AG10803 (cell line): ENCODE data around the gene NINL.
"Not testable (repeated sequence)": the region's sequence is repeated elsewhere in the genome, so short reads cannot be mapped to it uniquely, and the experiment has no call there.

ENCODE experiments used
- DNase-seq: peaks from one replicate; pipeline ENCODE4 v3.0.0; 2010; ENCODE audit warnings: low read depth
- H3K4me3 ChIP-seq: 2 replicates; pipeline ENCODE4 v1.5.1; 2011; ENCODE audit warnings: mild to moderate bottlenecking, low read length, control low read depth
- CTCF ChIP-seq: conservative IDR thresholded peaks from 2 replicates; pipeline ENCODE4 v1.5.1; 2011; ENCODE audit warnings: mild to moderate bottlenecking, low read length, control low read depth, inconsistent platforms

Gene NINL

GRCh38 chr20:25507385-25508082 lies 77.8 kb downstream of the NINL start:
- no peak overlapping the region for H3K4me3 ChIP-seq

GRCh38 chr20:25504366-25505135 lies 80.8 kb downstream of the NINL start:
- no peak for TF ChIP-seq CTCF
- H3K4me3 ChIP-seq = no peak overlapping the region
- no peak for DNase-seq

More at GRCh38 chr20:25507385-25508082, 77.8 kb downstream of the NINL start:
- no peak for DNase-seq
- no peak for TF ChIP-seq CTCF

- DNase-seq = no peak
- H3K4me3 ChIP-seq = no peak overlapping the region
- TF ChIP-seq CTCF = no peak
These were observed 81.4 kb downstream of the NINL start for GRCh38 chr20:25503936-25504335.

GRCh38 chr20:25503051-25503639 lies 82.2 kb downstream of the NINL start:
- not testable (repeated sequence) for DNase-seq, H3K4me3 ChIP-seq

- no peak for DNase-seq
- no peak overlapping the region for H3K4me3 ChIP-seq
- no peak for TF ChIP-seq CTCF
These were observed 84.4 kb downstream of the NINL start for GRCh38 chr20:25500880-25501351.

- no peak for DNase-seq
- H3K4me3 ChIP-seq = no peak overlapping the region
- no peak for TF ChIP-seq CTCF
These were observed 85.4 kb downstream of the NINL start for GRCh38 chr20:25499855-25500434.

- H3K4me3 ChIP-seq = no peak overlapping the region
- TF ChIP-seq CTCF = no peak
- no peak for DNase-seq
These were observed 86.3 kb downstream of the NINL start for GRCh38 chr20:25499031-25499430.
